HCEC 1CT (cell line): Measurements from ENCODE around the gene MCTP1.

ENCODE experiments used
- DNase-seq: peaks from one replicate; pipeline ENCODE4 v3.0.0-alpha.2; 2017

MCTP1 gene

GRCh38 chr5:95284572-95285408 lies at the start of gene MCTP1:
MCTP1 (minus strand) TSS chr5:95285094.
- no peak for DNase-seq

- no peak for DNase-seq
Observed at GRCh38 chr5:95332158-95332557, 47.3 kb upstream of the MCTP1 start.

- no peak for DNase-seq
Observed at GRCh38 chr5:95331358-95331757, 46.5 kb upstream of the MCTP1 start.

GRCh38 chr5:95327211-95327610 lies 42.3 kb upstream of the MCTP1 start:
- no peak for DNase-seq

- no peak for DNase-seq
Observed at GRCh38 chr5:95317687-95318086, 32.8 kb upstream of the MCTP1 start.

GRCh38 chr5:95317085-95317484 lies 32.2 kb upstream of the MCTP1 start:
- no peak for DNase-seq

- DNase-seq, result no peak
Observed at GRCh38 chr5:95304711-95305110, 19.8 kb upstream of the MCTP1 start.

GRCh38 chr5:95298651-95299050 lies 13.8 kb upstream of the MCTP1 start:
- no peak for DNase-seq

- DNase-seq, result no peak
Observed at GRCh38 chr5:95296291-95296690, 11.4 kb upstream of the MCTP1 start.

GRCh38 chr5:95285409-95285755 lies 488 bp upstream of the MCTP1 start:
- DNase-seq, result no peak

- peak; percentile 6 for DNase-seq
Observed at GRCh38 chr5:95283761-95284571, 928 bp downstream of the MCTP1 start.

GRCh38 chr5:95283022-95283615 lies 1.8 kb downstream of the MCTP1 start:
- DNase-seq, result no peak

- peak; percentile 23 for DNase-seq
Observed at GRCh38 chr5:95281226-95281625, 3.7 kb downstream of the MCTP1 start.

GRCh38 chr5:95280401-95281095 lies 4.3 kb downstream of the MCTP1 start:
- no peak for DNase-seq

- no peak for DNase-seq
Observed at GRCh38 chr5:95274011-95274410, 10.9 kb downstream of the MCTP1 start.

- DNase-seq, result no peak
Observed at GRCh38 chr5:95272316-95272929, 12.5 kb downstream of the MCTP1 start.

GRCh38 chr5:95262933-95263660 lies 21.8 kb downstream of the MCTP1 start:
- DNase-seq, result no peak

- DNase-seq, result peak; percentile 45
Observed at GRCh38 chr5:95261437-95262175, 23.3 kb downstream of the MCTP1 start.

- DNase-seq, result no peak
Observed at GRCh38 chr5:95256991-95257390, 27.9 kb downstream of the MCTP1 start.

GRCh38 chr5:95256446-95256845 lies 28.4 kb downstream of the MCTP1 start:
- DNase-seq, result no peak

GRCh38 chr5:95252801-95253200 lies 32.1 kb downstream of the MCTP1 start:
- no peak for DNase-seq
